CD14-positive monocyte (primary cell): ENCODE measurements around the gene HP. TPM values are rescaled to one million over a fixed set of nuclear protein-coding genes. Genes with fewer than 3 reads are reported as not detected.

Experiments used
- DNase-seq, 3 donors: peaks; one replicate each; pipeline ENCODE4 v3.0.0-alpha.2; 2011 to 2022
- H2AFZ ChIP-seq: 2 replicates; pipeline ENCODE4 v1.6.0; 2012; ENCODE audit warnings: mild to moderate bottlenecking, low read depth, low read length, inconsistent platforms; ENCODE audit not compliant: insufficient read depth, poor library complexity, severe bottlenecking
- H3K27ac ChIP-seq, 2 donors: 1 replicate in 1 of 2; 2 replicates in 1 of 2; pipeline ENCODE4 v1.5.1; 2012 to 2013; ENCODE audit warnings: low read length in 2 of 2, control low read depth in 1 of 2, inconsistent platforms in 1 of 2, low read depth in 1 of 2, mild to moderate bottlenecking in 1 of 2
- H3K27me3 ChIP-seq, 2 donors: one replicate each; pipeline versions ENCODE4 v1.6.0 to v1.6.1; 2011 to 2013; ENCODE audit warnings: low read length in 2 of 2; ENCODE audit not compliant: control insufficient read depth in 2 of 2, insufficient read depth in 2 of 2
- H3K36me3 ChIP-seq, 2 donors: replicated peaks in 1 of 2; 1 replicate in 1 of 2; 2 replicates in 1 of 2; pipeline versions ENCODE4 v1.5.1 to v1.6.1; 2012 to 2013; ENCODE audit warnings: low read length in 2 of 2, control low read depth in 1 of 2, inconsistent platforms in 1 of 2, mild to moderate bottlenecking in 1 of 2; ENCODE audit not compliant: insufficient read depth in 2 of 2, control insufficient read depth in 1 of 2
- H3K4me1 ChIP-seq, 2 donors: 1 replicate in 1 of 2; 2 replicates in 1 of 2; pipeline versions ENCODE4 v1.5.1 to v1.6.1; 2012 to 2013; ENCODE audit warnings: low read length in 2 of 2, control low read depth in 1 of 2, inconsistent platforms in 1 of 2, mild to moderate bottlenecking in 1 of 2, moderate library complexity in 1 of 2; ENCODE audit not compliant: insufficient read depth in 2 of 2, control insufficient read depth in 1 of 2
- H3K4me2 ChIP-seq: replicated peaks from 2 replicates; pipeline ENCODE3; 2012; ENCODE audit warnings: low read length, moderate library complexity, mild to moderate bottlenecking; ENCODE audit not compliant: poor library complexity, severe bottlenecking; ENCODE audit errors: extremely low read depth
- H3K4me3 ChIP-seq, 3 experiments: fragments of 200-600 bp in 1 of 3; sonication (generic) in 1 of 3; replicated peaks in 1 of 3; 1 replicate in 2 of 3; 2 replicates in 1 of 3; pipeline ENCODE4 v1.5.1; 2011 to 2013; ENCODE audit warnings: low read length in 3 of 3, mild to moderate bottlenecking in 3 of 3, control low read depth in 2 of 3, low read depth in 2 of 3, inconsistent platforms in 1 of 3, moderate library complexity in 1 of 3
- H3K79me2 ChIP-seq: 2 replicates; pipeline ENCODE4 v1.6.0; 2012; ENCODE audit warnings: mild to moderate bottlenecking, control low read depth, inconsistent platforms, low read length, moderate library complexity; ENCODE audit not compliant: insufficient read depth
- H3K9ac ChIP-seq: 2 replicates; pipeline ENCODE4 v1.6.0; 2017; ENCODE audit warnings: low read length, mild to moderate bottlenecking; ENCODE audit not compliant: insufficient read depth, poor library complexity, severe bottlenecking
- H3K9me3 ChIP-seq, 2 donors: replicated peaks in 1 of 2; 1 replicate in 1 of 2; 2 replicates in 1 of 2; pipeline versions ENCODE4 v1.5.1 to v1.6.1; 2012 to 2013; ENCODE audit warnings: low read length in 2 of 2, control low read depth in 1 of 2; ENCODE audit not compliant: control insufficient read depth in 1 of 2, insufficient read depth in 1 of 2
- H4K20me1 ChIP-seq: 2 replicates; pipeline ENCODE4 v1.6.0; 2012; ENCODE audit warnings: mild to moderate bottlenecking, low read length, control low read depth, moderate library complexity; ENCODE audit not compliant: insufficient read depth
- H3K27ac Mint-ChIP-seq, 7 donors: one replicate each; pipeline ENCODE4 v1.8.0; 2020; ENCODE audit warnings: mild to moderate bottlenecking in 7 of 7, mixed read lengths in 7 of 7, moderate library complexity in 6 of 7, inconsistent platforms in 2 of 7
- H3K27me3 Mint-ChIP-seq, 3 donors: one replicate each; pipeline ENCODE4 v1.8.0; 2021 to 2022; ENCODE audit warnings: low read depth in 3 of 3, mild to moderate bottlenecking in 3 of 3, mixed read lengths in 3 of 3, moderate library complexity in 3 of 3, inconsistent platforms in 1 of 3
- H3K36me3 Mint-ChIP-seq, 2 donors: one replicate each; pipeline ENCODE4 v1.8.0; 2020; ENCODE audit warnings: mixed read lengths in 2 of 2, inconsistent platforms in 1 of 2, mild to moderate bottlenecking in 1 of 2
- H3K4me1 Mint-ChIP-seq: one replicate; pipeline ENCODE4 v1.8.0; 2020; ENCODE audit warnings: mild to moderate bottlenecking, mixed read lengths
- H3K4me3 Mint-ChIP-seq, 2 donors: one replicate each; pipeline ENCODE4 v1.8.0; 2020; ENCODE audit warnings: mild to moderate bottlenecking in 2 of 2, mixed read lengths in 2 of 2, moderate library complexity in 1 of 2
- H3K9me3 Mint-ChIP-seq, 7 donors: one replicate each; pipeline ENCODE4 v1.8.0; 2020 to 2022; ENCODE audit warnings: mixed read lengths in 7 of 7, mild to moderate bottlenecking in 6 of 7, moderate library complexity in 6 of 7, inconsistent platforms in 2 of 7
- CTCF ChIP-seq: fragments of 200-600 bp; IDR thresholded peaks from one replicate; pipeline ENCODE4 v1.8.0; 2022; ENCODE audit warnings: antibody characterized with exemption, mild to moderate bottlenecking
- WGBS: methylation state at CpG from one replicate; pipeline ENCODE4 v1.1.5; 2013; ENCODE audit warnings: missing lambda C conversion rate; ENCODE audit not compliant: insufficient coverage; 5-methylcytosine and 5-hydroxymethylcytosine counted together
- intact Hi-C, 2 donors: fragments of 100-400 bp; cut with micrococcal nuclease; formaldehyde crosslinking; loops; one replicate each; pipeline versions ENCODE4 v1.15.0 to v1.15.1; 2023
- polyA plus RNA-seq, 3 donors: library from polyadenylated mRNA; depleted of rRNA in 1 of 3; unstranded in 2 of 3; stranded (reverse) in 1 of 3; fragments of 300-500 nt in 2 of 3; fragments of >200 nt in 1 of 3; fragmentation: Illumina TruSeq in 2 of 3; gene quantifications; 1 replicate in 2 of 3; 2 replicates in 1 of 3; pipeline ENCODE4 v1.2.3, GENCODE V29; 2012 to 2021

The HP gene
- polyA plus RNA-seq, 3 donors = 9.3 to 59.4 (median 47.8) TPM

GRCh38 chr16:72013888-72014581 is 40.3 kb upstream of the HP start:
- peaks cover 0 to 3% (median 1%) of the 10 kb centered on the region in 3 donors for H3K27me3 Mint-ChIP-seq
- Histone ChIP-seq H3K9ac (no peak overlapping the region), H3K9me3 (no peaks in the 10 kb centered on the region), H3K27me3 (no peaks in the 10 kb centered on the region), H4K20me1 (no peaks in the 10 kb centered on the region), H3K4me2 (no peak overlapping the region), H3K4me1 (peaks cover under 1 to 2% of the 10 kb centered on the region in 2 donors), H3K4me3 (no peak overlapping the region), H3K36me3 (peaks cover 27 to 63% of the 10 kb centered on the region in 2 donors), H3K79me2 (peaks cover under 1% of the 10 kb centered on the region), H3K27ac (no peak overlapping the region), H2AFZ (no peak overlapping the region)
- H3K27ac Mint-ChIP-seq = peak overlapping the region in 1 of 7 donors; percentile 66
- peaks cover 8% of the 10 kb centered on the region for H3K4me1 Mint-ChIP-seq
- H3K9me3 Mint-ChIP-seq = no peaks in the 10 kb centered on the region
- peaks cover 37 to 45% of the 10 kb centered on the region in 2 donors for H3K36me3 Mint-ChIP-seq
- no peak for TF ChIP-seq CTCF
- H3K4me3 Mint-ChIP-seq = no peak overlapping the region
- intact Hi-C loops = no loop called here
- 91% methylated on average over 5 of the region's 15 CpGs for WGBS
- no peak for DNase-seq

GRCh38 chr16:72014675-72015074 is 39.6 kb upstream of the HP start:
- intact Hi-C loops = no loop called here
- DNase-seq = no peak
- peaks cover 7% of the 10 kb centered on the region for H3K4me1 Mint-ChIP-seq
- H4K20me1 ChIP-seq = no peaks in the 10 kb centered on the region
- H3K36me3 ChIP-seq = peaks cover 33 to 70% of the 10 kb centered on the region in 2 donors
- H3K4me2 ChIP-seq = no peak overlapping the region
- WGBS = 100% methylated on average over 3 of the region's 8 CpGs
- no peaks in the 10 kb centered on the region for H3K9me3 ChIP-seq
- no peaks in the 10 kb centered on the region for H3K4me1 ChIP-seq
- no peak overlapping the region for H3K27ac Mint-ChIP-seq
- no peaks in the 10 kb centered on the region for H3K79me2 ChIP-seq
- TF ChIP-seq CTCF = no peak
- H3K27ac ChIP-seq = no peak overlapping the region
- no peak overlapping the region for H3K9ac ChIP-seq
- H3K36me3 Mint-ChIP-seq = peaks cover 40 to 51% of the 10 kb centered on the region in 2 donors
- no peaks in the 10 kb centered on the region for H3K27me3 ChIP-seq
- H2AFZ ChIP-seq = no peak overlapping the region
- H3K4me3 Mint-ChIP-seq = no peak overlapping the region
- no peak overlapping the region for H3K4me3 ChIP-seq
- H3K27me3 Mint-ChIP-seq = peaks cover 0 to 3% (median 1%) of the 10 kb centered on the region in 3 donors
- no peaks in the 10 kb centered on the region for H3K9me3 Mint-ChIP-seq
